PC-9 (cell line): ENCODE data around the gene THUMPD3. TPM values are rescaled to one million over a fixed set of nuclear protein-coding genes. Genes with fewer than 3 reads are reported as not detected.

Source experiments
- BruUV-seq: library from RNA; stranded (reverse); fragments of 400-500 nt; replicated peaks from 2 replicates; lab custom pipeline; 2021; lab: Mats Ljungman, UMichigan
- CTCF ChIA-PET: fragments of 300-600 bp; sonication (Branson Sonifier 250); formaldehyde crosslinking; loops from one replicate; lab custom pipeline; 2022; ENCODE audit warnings: antibody characterized with exemption; lab: Charles Lee
- POLR2A ChIA-PET: fragments of 300-600 bp; sonication (Branson Sonifier 250); formaldehyde crosslinking; loops from one replicate; lab custom pipeline; 2022; ENCODE audit warnings: antibody characterized with exemption; ENCODE audit not compliant: unreplicated experiment; lab: Charles Lee
- DNase-seq, 2 experiments: peaks; one replicate each; pipeline versions ENCODE4 v3.0.0 to v3.0.0-alpha.2; 2015 to 2022; ENCODE audit warnings: mixed read lengths in 1 of 2
- H2AFZ ChIP-seq: fragments of 200-600 bp; sonication (generic); 2 replicates; pipeline ENCODE4 v1.8.1; 2017; ENCODE audit warnings: antibody characterized with exemption
- H3F3A ChIP-seq: fragments of 200-600 bp; sonication (generic); 2 replicates; pipeline ENCODE4 v1.8.1; 2017; ENCODE audit warnings: antibody characterized with exemption, mild to moderate bottlenecking, low read depth; ENCODE audit not compliant: insufficient read depth
- H3K27ac ChIP-seq: fragments of 200-600 bp; sonication (generic); 2 replicates; pipeline ENCODE4 v1.6.1; 2016; ENCODE audit warnings: mixed run types
- H3K27me3 ChIP-seq: fragments of 200-600 bp; sonication (generic); 2 replicates; pipeline ENCODE4 v1.6.1; 2016; ENCODE audit warnings: low read depth, mixed run types; ENCODE audit not compliant: insufficient read depth
- H3K36me3 ChIP-seq: fragments of 200-600 bp; sonication (generic); 2 replicates; pipeline ENCODE4 v1.6.1; 2016; ENCODE audit warnings: low read depth, mixed run types
- H3K4me1 ChIP-seq: fragments of 200-600 bp; sonication (generic); replicated peaks from 2 replicates; pipeline ENCODE4 v1.6.1; 2016; ENCODE audit warnings: mixed run types; ENCODE audit not compliant: insufficient read depth
- H3K4me2 ChIP-seq: fragments of 200-600 bp; sonication (generic); 2 replicates; pipeline ENCODE4 v1.6.1; 2017; ENCODE audit warnings: mixed run types
- H3K4me3 ChIP-seq: fragments of 200-600 bp; sonication (generic); 2 replicates; pipeline ENCODE4 v1.6.1; 2016; ENCODE audit warnings: mixed run types
- H3K79me2 ChIP-seq: fragments of 200-600 bp; sonication (generic); 2 replicates; pipeline ENCODE4 v1.6.1; 2017; ENCODE audit warnings: low read depth, mixed run types
- H3K9me2 ChIP-seq: fragments of 200-600 bp; sonication (generic); 2 replicates; pipeline ENCODE4 v1.8.1; 2017; ENCODE audit warnings: mild to moderate bottlenecking; ENCODE audit not compliant: insufficient read depth
- H3K9me3 ChIP-seq: fragments of 200-600 bp; sonication (generic); 2 replicates; pipeline ENCODE4 v1.8.1; 2016; ENCODE audit warnings: low read depth; ENCODE audit not compliant: insufficient read depth
- H4K20me1 ChIP-seq: fragments of 200-600 bp; sonication (generic); 2 replicates; pipeline ENCODE4 v1.8.1; 2017; ENCODE audit not compliant: insufficient read depth
- CTCF ChIP-seq: fragments of 200-600 bp; sonication (generic); conservative IDR thresholded peaks from 2 replicates; pipeline ENCODE4 v1.6.1; 2017; ENCODE audit warnings: mixed run types, antibody characterized with exemption, mild to moderate bottlenecking, moderate library complexity
- EZH2 ChIP-seq: fragments of 200-600 bp; sonication (generic); IDR thresholded peaks from 2 replicates; pipeline ENCODE4 v1.8.0; 2017; ENCODE audit warnings: antibody characterized with exemption, low read depth
- intact Hi-C: fragments of 100-400 bp; cut with micrococcal nuclease; formaldehyde crosslinking; loops from one replicate; pipeline ENCODE4 v1.10.0; 2022; ENCODE audit not compliant: unreplicated experiment
- total RNA-seq: library from RNA; stranded (reverse); gene quantifications from 2 replicates; pipeline ENCODE4 v1.2.3, GENCODE V29; 2021

Gene THUMPD3
- total RNA-seq, 1 experiment from 2014 or later, result 48.8 TPM

GRCh38 chr3:9406856-9407626, 44.2 kb downstream of the THUMPD3 start:
- ChIA-PET CTCF (no interaction called here), POLR2A (interaction anchor here (0.7 kb wide), 1 partner anchor 10 kb away, joined by 3 read pairs; the partner anchor contains the start of gene SETD5)
- no peaks in the 10 kb centered on the region for H3K9me2 ChIP-seq
- no TSS peak for BruUV-seq
- no peak for TF ChIP-seq CTCF
- no peak for TF ChIP-seq EZH2
- intact Hi-C loops, result no loop called here
- H3K36me3 ChIP-seq, result peaks cover 15% of the 10 kb centered on the region; the same call in 1 of the 2 replicates
- H4K20me1 ChIP-seq, result peaks cover 99% of the 10 kb centered on the region
- no peak overlapping the region for H3K27ac ChIP-seq
- no peak overlapping the region for H3K4me2 ChIP-seq
- peaks cover 100% of the 10 kb centered on the region for H3K79me2 ChIP-seq
- no peak overlapping the region for H2AFZ ChIP-seq
- no peak overlapping the region for H3K4me3 ChIP-seq
- DNase-seq, result no peak
- H3K9me3 ChIP-seq, result peaks cover 4% of the 10 kb centered on the region; the same call in 1 of the 2 replicates
- H3K4me1 ChIP-seq, result peaks cover 31% of the 10 kb centered on the region
- H3K27me3 ChIP-seq, result no peaks in the 10 kb centered on the region
- H3F3A ChIP-seq, result peaks cover 28% of the 10 kb centered on the region

DNA sequence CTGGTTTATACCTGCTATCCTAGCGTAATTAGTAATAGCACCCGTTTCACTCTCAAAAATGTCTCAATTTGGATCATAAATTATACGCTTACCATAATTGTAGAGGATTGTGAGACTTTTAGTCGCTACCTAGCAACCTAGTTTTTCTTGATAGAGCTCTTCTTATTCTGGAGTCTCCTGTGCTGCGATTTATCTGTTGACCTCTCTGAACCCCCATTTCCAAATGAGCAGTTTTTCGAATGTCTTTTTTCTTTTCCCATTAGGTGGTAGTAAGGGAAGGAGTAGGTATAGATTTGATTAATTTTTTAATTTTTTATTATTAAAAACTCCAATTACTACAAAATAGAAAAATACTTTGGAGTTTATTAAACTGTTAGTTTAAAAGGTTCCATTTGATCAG, 45.2 kb downstream of the THUMPD3 start:
- Histone ChIP-seq H3F3A (peaks cover 34% of the 10 kb centered on the region), H3K79me2 (peaks cover 100% of the 10 kb centered on the region), H3K4me1 (peaks cover 21% of the 10 kb centered on the region), H2AFZ (no peak overlapping the region), H3K4me2 (no peak overlapping the region), H3K27ac (no peak overlapping the region), H3K9me2 (no peaks in the 10 kb centered on the region), H3K4me3 (no peak overlapping the region), H3K27me3 (no peaks in the 10 kb centered on the region), H3K9me3 (peaks cover 4% of the 10 kb centered on the region; the same call in 1 of the 2 replicates), H3K36me3 (peaks cover 15% of the 10 kb centered on the region; the same call in 1 of the 2 replicates), H4K20me1 (peaks cover 99% of the 10 kb centered on the region)
- CTCF ChIA-PET, result no interaction called here
- POLR2A ChIA-PET, result no interaction called here
- intact Hi-C loops, result no loop called here
- BruUV-seq, result no TSS peak
- no peak for DNase-seq
- no peak for TF ChIP-seq CTCF

- no TSS peak for BruUV-seq
- Histone ChIP-seq H3K4me1 (peaks cover 16% of the 10 kb centered on the region; the same call in 1 of the 2 replicates), H3K27me3 (no peaks in the 10 kb centered on the region), H3K36me3 (peaks cover 15% of the 10 kb centered on the region; the same call in 1 of the 2 replicates), H3K9me2 (no peaks in the 10 kb centered on the region), H2AFZ (no peak overlapping the region), H3K79me2 (peaks cover 100% of the 10 kb centered on the region), H3K4me2 (no peak overlapping the region), H3K27ac (no peak overlapping the region), H3F3A (peaks cover 34% of the 10 kb centered on the region), H3K9me3 (peaks cover 4% of the 10 kb centered on the region; the same call in 1 of the 2 replicates), H3K4me3 (no peak overlapping the region), H4K20me1 (peaks cover 98% of the 10 kb centered on the region)
- ChIA-PET POLR2A (interaction anchor here (0.6 kb wide), 1 partner anchor 25 kb away, joined by 3 read pairs; no protein-coding TSS in a partner anchor), CTCF (no interaction called here)
- intact Hi-C loops, result no loop called here
- TF ChIP-seq EZH2 (no peak), CTCF (no peak)
- no peak for DNase-seq
These were observed 45.7 kb downstream of the THUMPD3 start for GRCh38 chr3:9408546-9408945.
